Measurements from ENCODE around the gene MRPL33.

Gene MRPL33

DNA sequence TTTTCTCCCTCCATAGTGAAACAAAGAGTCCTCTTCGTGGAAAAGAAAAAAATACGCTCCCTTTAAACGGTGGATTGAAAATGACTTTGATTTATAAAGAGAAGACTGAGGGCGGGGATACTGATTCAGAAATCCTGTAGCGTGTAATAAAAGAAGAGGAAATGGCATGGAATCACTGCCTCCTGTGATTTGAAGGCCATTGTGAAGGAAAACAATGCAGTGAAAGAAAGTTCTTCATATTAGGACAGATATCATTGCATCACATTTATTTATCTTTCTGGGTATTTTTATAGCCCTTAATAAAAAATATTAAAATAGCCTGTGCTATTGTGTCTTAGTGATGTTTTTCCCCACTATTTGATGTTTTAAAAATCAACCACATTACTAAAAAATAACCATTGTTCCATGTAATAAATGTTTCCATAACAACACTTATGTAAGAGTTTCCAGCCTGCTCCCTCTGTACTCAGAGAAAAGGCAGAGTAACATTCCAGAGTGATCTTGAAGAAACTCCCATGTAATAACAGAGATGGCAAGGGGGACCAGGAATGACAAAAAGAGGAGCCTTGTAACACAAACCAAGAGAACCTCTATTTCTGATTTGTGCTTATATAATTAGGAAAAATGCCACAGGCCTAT, 8.0 kb downstream of the MRPL33 start:
- no peak for DNase-seq
- H3K9me3 ChIP-seq, result no peaks in the 10 kb centered on the region
- peaks cover 7% of the 10 kb centered on the region for H3K4me1 ChIP-seq
- H3K27me3 ChIP-seq, result no peaks in the 10 kb centered on the region
- peaks cover 50% of the 10 kb centered on the region for H3K36me3 ChIP-seq
- TF ChIP-seq, protein P1, sequence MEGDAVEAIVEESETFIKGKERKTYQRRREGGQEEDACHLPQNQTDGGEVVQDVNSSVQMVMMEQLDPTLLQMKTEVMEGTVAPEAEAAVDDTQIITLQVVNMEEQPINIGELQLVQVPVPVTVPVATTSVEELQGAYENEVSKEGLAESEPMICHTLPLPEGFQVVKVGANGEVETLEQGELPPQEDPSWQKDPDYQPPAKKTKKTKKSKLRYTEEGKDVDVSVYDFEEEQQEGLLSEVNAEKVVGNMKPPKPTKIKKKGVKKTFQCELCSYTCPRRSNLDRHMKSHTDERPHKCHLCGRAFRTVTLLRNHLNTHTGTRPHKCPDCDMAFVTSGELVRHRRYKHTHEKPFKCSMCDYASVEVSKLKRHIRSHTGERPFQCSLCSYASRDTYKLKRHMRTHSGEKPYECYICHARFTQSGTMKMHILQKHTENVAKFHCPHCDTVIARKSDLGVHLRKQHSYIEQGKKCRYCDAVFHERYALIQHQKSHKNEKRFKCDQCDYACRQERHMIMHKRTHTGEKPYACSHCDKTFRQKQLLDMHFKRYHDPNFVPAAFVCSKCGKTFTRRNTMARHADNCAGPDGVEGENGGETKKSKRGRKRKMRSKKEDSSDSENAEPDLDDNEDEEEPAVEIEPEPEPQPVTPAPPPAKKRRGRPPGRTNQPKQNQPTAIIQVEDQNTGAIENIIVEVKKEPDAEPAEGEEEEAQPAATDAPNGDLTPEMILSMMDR (IDR thresholded peaks at IDR 0.05; ENCODE audit: low read depth, low read length), result no peak
- no peak overlapping the region for H3K4me3 ChIP-seq (ENCODE audit: low read depth, low read length)

DNA sequence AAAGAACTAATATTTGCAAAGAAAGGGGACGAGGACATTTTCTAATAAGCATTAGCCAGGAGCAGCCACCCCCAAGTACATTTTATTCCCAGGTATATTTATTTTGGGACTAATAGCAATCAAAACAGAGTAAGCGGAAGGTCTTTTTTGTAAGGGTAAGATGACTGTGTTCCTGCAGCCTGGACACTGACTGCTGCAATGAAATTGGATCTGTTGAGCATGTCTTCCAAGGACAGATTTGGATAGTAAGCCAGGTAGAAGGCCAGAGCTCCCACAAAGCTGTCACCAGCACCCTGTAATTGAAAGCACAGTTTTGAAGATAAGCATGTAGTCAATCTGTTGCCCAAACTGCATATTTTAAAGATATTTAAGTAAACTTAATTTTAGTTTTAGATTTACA, 10.0 kb downstream of the MRPL33 start:
- TF ChIP-seq, protein P1 (IDR thresholded peaks at IDR 0.05; ENCODE audit: low read depth, low read length), result no peak
- Histone ChIP-seq H3K9me3 (no peaks in the 10 kb centered on the region), H3K4me1 (peaks cover 3% of the 10 kb centered on the region; the same call in 1 of the 2 replicates), H3K4me3 (ENCODE audit: low read depth, low read length) (no peak overlapping the region), H3K27me3 (no peaks in the 10 kb centered on the region), H3K36me3 (peaks cover 39% of the 10 kb centered on the region)
- DNase-seq, result no peak

DNA sequence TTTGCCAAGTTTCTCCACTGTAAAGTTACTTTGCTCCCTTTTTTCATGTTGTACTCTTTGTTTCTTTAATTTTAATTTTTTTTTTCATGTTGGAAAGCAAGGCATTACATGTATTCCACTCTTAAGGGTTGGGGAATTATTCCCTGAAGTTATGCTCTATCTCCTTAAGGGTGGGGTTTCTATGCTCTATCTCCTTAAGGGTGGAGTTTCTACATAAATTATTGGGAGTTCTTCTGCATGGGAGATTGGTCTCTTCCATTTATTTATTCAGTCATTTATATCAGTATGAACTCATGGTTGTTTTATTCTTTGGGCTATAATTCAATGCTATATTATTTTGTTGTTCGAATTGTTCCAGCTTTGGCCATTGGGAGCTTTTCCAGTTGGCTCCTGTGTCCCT, 11.2 kb downstream of the MRPL33 start:
- Histone ChIP-seq H3K27me3 (no peaks in the 10 kb centered on the region), H3K9me3 (no peaks in the 10 kb centered on the region), H3K36me3 (peaks cover 28% of the 10 kb centered on the region)

DNA sequence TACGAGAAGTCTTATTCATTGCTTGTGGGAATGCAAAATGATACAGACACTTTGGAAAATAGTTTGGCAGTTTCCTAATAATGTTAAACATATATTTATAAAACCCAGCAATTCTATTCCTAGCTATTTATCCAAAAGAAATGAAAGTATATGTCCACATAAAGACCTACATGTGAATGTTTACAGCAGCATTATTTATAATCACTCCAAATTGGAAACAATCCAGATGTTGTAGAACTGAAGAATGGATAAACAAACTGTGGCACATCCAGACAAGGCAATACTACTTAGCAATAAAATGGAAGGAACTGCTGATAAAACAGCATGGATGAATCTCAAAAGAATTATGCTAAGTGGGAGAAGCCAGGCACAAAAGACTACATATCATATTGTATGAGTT, 19.3 kb downstream of the MRPL33 start:
- no peaks in the 10 kb centered on the region for H3K27me3 ChIP-seq
- TF ChIP-seq, protein P1 (IDR thresholded peaks at IDR 0.05; ENCODE audit: low read depth, low read length), result no peak
- H3K9me3 ChIP-seq, result no peaks in the 10 kb centered on the region
- H3K4me1 ChIP-seq, result peaks cover 8% of the 10 kb centered on the region
- no peak for DNase-seq
- H3K4me3 ChIP-seq (ENCODE audit: low read depth, low read length), result no peak overlapping the region
- no peaks in the 10 kb centered on the region for H3K36me3 ChIP-seq

More for the DNA sequence above, 11.2 kb downstream of the MRPL33 start:
- TF ChIP-seq, protein P1 (IDR thresholded peaks at IDR 0.05; ENCODE audit: low read depth, low read length), result no peak
- Histone ChIP-seq H3K4me1 (no peaks in the 10 kb centered on the region), H3K4me3 (ENCODE audit: low read depth, low read length) (no peak overlapping the region)
- DNase-seq, result no peak

DNA sequence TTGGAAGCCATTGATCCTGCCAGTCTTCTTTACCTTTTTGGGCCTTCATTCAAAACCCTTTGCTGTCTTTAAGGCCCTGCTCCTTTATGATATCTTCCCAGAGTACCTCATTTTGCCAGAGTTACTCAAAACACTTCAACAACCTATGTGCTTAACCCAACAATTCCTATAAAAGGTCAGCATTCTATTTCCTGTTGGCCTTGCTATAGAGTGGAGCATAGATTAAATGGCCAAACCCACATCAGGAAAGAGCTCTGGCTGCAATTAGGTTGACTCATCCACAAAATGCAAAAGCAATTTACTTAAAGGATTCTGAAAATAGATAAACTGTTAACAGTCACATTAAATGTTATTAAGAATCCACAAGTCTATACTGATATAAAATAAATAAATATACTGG, 21.2 kb downstream of the MRPL33 start:
- Histone ChIP-seq H3K9me3 (no peaks in the 10 kb centered on the region), H3K27me3 (no peaks in the 10 kb centered on the region), H3K36me3 (no peaks in the 10 kb centered on the region), H3K4me3 (ENCODE audit: low read depth, low read length) (no peak overlapping the region), H3K4me1 (peaks cover 8% of the 10 kb centered on the region)
- no peak for DNase-seq
- TF ChIP-seq, protein P1 (IDR thresholded peaks at IDR 0.05; ENCODE audit: low read depth, low read length), result no peak

DNA sequence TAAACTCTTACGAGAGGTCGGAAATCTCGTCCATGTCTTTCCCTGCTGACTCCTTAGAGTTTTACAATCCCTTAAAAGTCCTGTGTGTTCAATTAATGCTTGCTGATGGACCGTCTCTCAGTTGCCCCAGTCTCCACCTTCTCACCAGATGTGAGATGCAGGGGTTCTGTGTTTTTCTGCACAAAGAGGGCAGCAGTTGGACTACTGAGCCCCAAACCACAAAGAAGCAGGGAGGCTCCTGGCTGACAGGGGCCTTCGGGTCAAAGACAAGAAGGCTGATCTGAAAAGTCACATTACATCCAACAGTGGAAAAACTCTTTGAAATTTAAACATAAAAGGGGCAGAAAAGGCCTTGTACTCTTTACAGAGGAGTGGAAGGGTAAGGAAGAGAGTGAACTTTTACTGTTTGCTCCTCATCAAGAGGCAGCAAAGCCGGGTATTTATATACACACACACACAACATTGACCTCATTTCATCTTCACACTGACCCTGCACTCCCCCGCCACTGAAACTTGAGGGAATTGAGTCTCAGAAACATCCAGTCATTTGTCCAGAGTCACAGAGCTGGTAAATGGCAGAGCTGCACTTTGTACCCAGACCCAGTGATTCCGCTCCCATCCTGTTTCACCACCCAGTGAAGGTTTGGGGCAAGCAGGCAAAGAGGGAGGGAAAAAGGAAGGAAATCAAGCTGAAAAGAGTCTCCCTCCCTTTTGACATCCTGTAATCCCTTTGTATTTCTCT, 23.7 kb downstream of the MRPL33 start:
- H3K9me3 ChIP-seq, result no peaks in the 10 kb centered on the region

More for the DNA sequence above, 23.7 kb downstream of the MRPL33 start:
- TF ChIP-seq, protein P1 (IDR thresholded peaks at IDR 0.05; ENCODE audit: low read depth, low read length), result no peak
- DNase-seq, result no peak
- H3K27me3 ChIP-seq, result no peaks in the 10 kb centered on the region
- H3K36me3 ChIP-seq, result no peaks in the 10 kb centered on the region
- no peak overlapping the region for H3K4me3 ChIP-seq (ENCODE audit: low read depth, low read length)
- H3K4me1 ChIP-seq, result peaks cover 8% of the 10 kb centered on the region
